Measurements from ENCODE around the gene R3HDM2. TPM values are rescaled to one million over a fixed set of nuclear protein-coding genes. Genes with fewer than 3 reads are reported as not detected.
"Not testable (repeated sequence)": the region's sequence is repeated elsewhere in the genome, so short reads cannot be mapped to it uniquely, and the experiment has no call there.

R3HDM2 gene
- total RNA-seq, 1 donor from 2014 or later, result 48.9 TPM

GRCh38 chr12:57439762-57440266 is 9.0 kb upstream of the R3HDM2 start:
- DNase-seq (no peak), ATAC-seq (ENCODE audit: poor library complexity) (no peak)
- intact Hi-C loops (cut with DNase I), result no loop called here

- ATAC-seq (ENCODE audit: poor library complexity) (no peak), DNase-seq (no peak)
- intact Hi-C loops (cut with DNase I), result no loop called here
Measured at GRCh38 chr12:57438400-57438799, 7.6 kb upstream of the R3HDM2 start.

- DNase-seq (no peak), ATAC-seq (ENCODE audit: poor library complexity) (no peak)
- intact Hi-C loops (cut with DNase I), result no loop called here
Measured at GRCh38 chr12:57435293-57435692, 4.5 kb upstream of the R3HDM2 start.

- DNase-seq (no peak), ATAC-seq (ENCODE audit: poor library complexity) (no peak)
- intact Hi-C loops (cut with DNase I), result no loop called here
Measured at GRCh38 chr12:57434517-57435223, 3.8 kb upstream of the R3HDM2 start, which contains the start of gene INHBC. TSS of gene INHBC (plus strand) at chr12:57434784. CDS start at chr12:57434887, 103 bp downstream.

GRCh38 chr12:57433370-57433769 is 2.5 kb upstream of the R3HDM2 start:
- DNase-seq (no peak), ATAC-seq (ENCODE audit: poor library complexity) (no peak)
- intact Hi-C loops (cut with DNase I), result no loop called here

GRCh38 chr12:57431654-57432188 is 878 bp upstream of the R3HDM2 start:
- DNase-seq (no peak), ATAC-seq (ENCODE audit: poor library complexity) (no peak)
- intact Hi-C loops (cut with DNase I), result no loop called here

- intact Hi-C loops (cut with DNase I), result no loop called here
- peak; percentile 69 for DNase-seq
- peak; percentile 78 for ATAC-seq (ENCODE audit: poor library complexity)
Measured at GRCh38 chr12:57430112-57430930, 522 bp downstream of the R3HDM2 start.

GRCh38 chr12:57429473-57430111 is 1.3 kb downstream of the R3HDM2 start:
- no peak for ATAC-seq (ENCODE audit: poor library complexity)
- no peak for DNase-seq
- intact Hi-C loops (cut with DNase I), result no loop called here

- intact Hi-C loops (cut with DNase I), result no loop called here
- DNase-seq (no peak), ATAC-seq (ENCODE audit: poor library complexity) (no peak)
Measured at GRCh38 chr12:57428965-57429364, 1.9 kb downstream of the R3HDM2 start.

GRCh38 chr12:57426948-57427347 is 3.9 kb downstream of the R3HDM2 start:
- ATAC-seq (ENCODE audit: poor library complexity); intact Hi-C loops (cut with DNase I); DNase-seq: not testable (repeated sequence)

GRCh38 chr12:57420482-57420881 is 10.4 kb downstream of the R3HDM2 start:
- DNase-seq (no peak), ATAC-seq (ENCODE audit: poor library complexity) (no peak)
- intact Hi-C loops (cut with DNase I), result no loop called here

GRCh38 chr12:57419495-57419894 is 11.3 kb downstream of the R3HDM2 start:
- no peak for ATAC-seq (ENCODE audit: poor library complexity)
- DNase-seq, result no peak
- intact Hi-C loops (cut with DNase I), result no loop called here

- DNase-seq, result peak; percentile 50
- intact Hi-C loops (cut with DNase I), result no loop called here
- peak; percentile 52 for ATAC-seq (ENCODE audit: poor library complexity)
Measured at GRCh38 chr12:57418255-57418654, 12.6 kb downstream of the R3HDM2 start.

GRCh38 chr12:57416039-57416996 is 14.5 kb downstream of the R3HDM2 start:
- ATAC-seq (ENCODE audit: poor library complexity) (no peak), DNase-seq (no peak)
- intact Hi-C loops (cut with DNase I), result no loop called here

GRCh38 chr12:57415088-57415487 is 15.8 kb downstream of the R3HDM2 start:
- intact Hi-C loops (cut with DNase I), result no loop called here
- ATAC-seq (ENCODE audit: poor library complexity), result no peak

GRCh38 chr12:57414160-57414559 is 16.7 kb downstream of the R3HDM2 start:
- ATAC-seq (ENCODE audit: poor library complexity); DNase-seq; intact Hi-C loops (cut with DNase I): not testable (repeated sequence)

More at GRCh38 chr12:57415088-57415487, 15.8 kb downstream of the R3HDM2 start:
- DNase-seq, result no peak

- no peak for ATAC-seq (ENCODE audit: poor library complexity)
- no peak for DNase-seq
- intact Hi-C loops (cut with DNase I), result no loop called here
Measured at GRCh38 chr12:57410534-57410933, 20.3 kb downstream of the R3HDM2 start.
